WERI-Rb-1 (cell line): Measurements from ENCODE around the gene SERPINA6.
"Not testable (repeated sequence)": the region's sequence is repeated elsewhere in the genome, so short reads cannot be mapped to it uniquely, and the experiment has no call there.

Experiments
- DNase-seq: peaks from one replicate; pipeline ENCODE4 v3.0.0-alpha.2; 2020
- H3K27ac ChIP-seq: fragments of 250-450 bp; sonication (Bioruptor Pico); 2 replicates; pipeline ENCODE4 v1.5.1; 2020; ENCODE audit warnings: mild to moderate bottlenecking, moderate library complexity
- H3K27me3 ChIP-seq: fragments of 250-450 bp; sonication (Bioruptor Pico); 2 replicates; pipeline ENCODE4 v1.5.1; 2021; ENCODE audit warnings: mild to moderate bottlenecking, low read depth, moderate library complexity; ENCODE audit not compliant: insufficient read depth, severe bottlenecking
- H3K36me3 ChIP-seq: fragments of 250-450 bp; sonication (Bioruptor Pico); 2 replicates; pipeline ENCODE4 v1.5.1; 2020; ENCODE audit warnings: mild to moderate bottlenecking, moderate library complexity
- H3K4me3 ChIP-seq: 2 replicates; pipeline ENCODE4 v1.5.1; 2011; ENCODE audit warnings: low read depth, mild to moderate bottlenecking, control low read depth, low read length
- H3K9me3 ChIP-seq: fragments of 250-450 bp; sonication (Bioruptor Pico); 2 replicates; pipeline ENCODE4 v1.5.1; 2021; ENCODE audit warnings: mild to moderate bottlenecking, moderate library complexity; ENCODE audit not compliant: severe bottlenecking
- CTCF ChIP-seq: IDR thresholded peaks from 2 replicates; pipeline ENCODE4 v1.5.1; 2011; ENCODE audit warnings: low read depth, mild to moderate bottlenecking, control low read depth, inconsistent platforms, low read length

SERPINA6 gene

GRCh38 chr14:94322648-94323570 lies at the start of gene SERPINA6:
Gene SERPINA6, minus strand, starts transcription at chr14:94323336. Its CDS starts 8,688 bp downstream, at chr14:94314648.
- Histone ChIP-seq H3K36me3 (no peaks in the 10 kb centered on the region), H3K27me3 (no peaks in the 10 kb centered on the region), H3K27ac (no peak within 1 kb of the TSS), H3K9me3 (peaks cover 3% of the 10 kb centered on the region), H3K4me3 (no peak within 1 kb of the TSS)
- no peak for DNase-seq
- TF ChIP-seq CTCF = no peak

- no peak overlapping the region for H3K4me3 ChIP-seq
- no peak overlapping the region for H3K27ac ChIP-seq
- no peak for DNase-seq
- no peaks in the 10 kb centered on the region for H3K27me3 ChIP-seq
- no peaks in the 10 kb centered on the region for H3K36me3 ChIP-seq
- no peaks in the 10 kb centered on the region for H3K9me3 ChIP-seq
- peak; percentile 44 for TF ChIP-seq CTCF
Observed at GRCh38 chr14:94372021-94372605, 49.0 kb upstream of the SERPINA6 start.

- Histone ChIP-seq H3K4me3 (no peak overlapping the region), H3K36me3 (no peaks in the 10 kb centered on the region), H3K27ac (no peak overlapping the region), H3K9me3 (no peaks in the 10 kb centered on the region), H3K27me3 (no peaks in the 10 kb centered on the region)
- no peak for TF ChIP-seq CTCF
- no peak for DNase-seq
Observed at GRCh38 chr14:94370524-94370910, 47.4 kb upstream of the SERPINA6 start.

- not testable (repeated sequence) for DNase-seq, H3K27me3 ChIP-seq, H3K27ac ChIP-seq, H3K9me3 ChIP-seq, H3K4me3 ChIP-seq, H3K36me3 ChIP-seq
Observed at GRCh38 chr14:94369766-94370523, 46.8 kb upstream of the SERPINA6 start.

GRCh38 chr14:94368956-94369355 lies 45.8 kb upstream of the SERPINA6 start:
- no peak for TF ChIP-seq CTCF

GRCh38 chr14:94368243-94368590 lies 45.1 kb upstream of the SERPINA6 start:
- TF ChIP-seq CTCF = no peak

More at GRCh38 chr14:94368956-94369355, 45.8 kb upstream of the SERPINA6 start:
- Histone ChIP-seq H3K27me3 (no peaks in the 10 kb centered on the region), H3K36me3 (no peaks in the 10 kb centered on the region), H3K27ac (no peak overlapping the region), H3K9me3 (no peaks in the 10 kb centered on the region), H3K4me3 (no peak overlapping the region)
- no peak for DNase-seq

More at GRCh38 chr14:94368243-94368590, 45.1 kb upstream of the SERPINA6 start:
- no peaks in the 10 kb centered on the region for H3K36me3 ChIP-seq
- no peak for DNase-seq
- no peak overlapping the region for H3K4me3 ChIP-seq
- no peak overlapping the region for H3K27ac ChIP-seq
- no peaks in the 10 kb centered on the region for H3K27me3 ChIP-seq
- no peaks in the 10 kb centered on the region for H3K9me3 ChIP-seq
